ENCODE data around the gene KRTAP9-9. TPM values are rescaled to one million over a fixed set of nuclear protein-coding genes. Genes with fewer than 3 reads are reported as not detected.

The KRTAP9-9 gene
- total RNA-seq, 2 donors from 2014 or later, result not detected

DNA sequence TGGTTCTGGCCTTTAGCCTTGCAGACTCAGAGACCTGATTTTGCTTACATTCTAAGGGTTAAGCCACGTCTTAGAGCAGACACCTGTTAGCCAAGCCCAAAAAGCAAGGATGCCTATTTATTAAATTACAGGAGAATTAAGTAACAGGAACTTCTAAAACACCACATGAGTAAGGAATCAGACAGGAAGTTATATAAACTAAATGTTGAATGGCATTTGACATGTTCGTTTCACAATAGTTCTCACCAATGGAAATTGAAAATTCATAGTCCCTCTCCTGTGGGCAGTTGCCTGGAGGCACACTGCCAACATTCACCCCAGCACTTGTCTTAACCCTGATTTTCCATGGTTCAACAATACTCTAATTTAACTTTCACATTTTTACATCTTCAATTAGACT lies 29.4 kb downstream of the KRTAP9-9 start:
- H3K27me3 ChIP-seq, result no peaks in the 10 kb centered on the region

DNA sequence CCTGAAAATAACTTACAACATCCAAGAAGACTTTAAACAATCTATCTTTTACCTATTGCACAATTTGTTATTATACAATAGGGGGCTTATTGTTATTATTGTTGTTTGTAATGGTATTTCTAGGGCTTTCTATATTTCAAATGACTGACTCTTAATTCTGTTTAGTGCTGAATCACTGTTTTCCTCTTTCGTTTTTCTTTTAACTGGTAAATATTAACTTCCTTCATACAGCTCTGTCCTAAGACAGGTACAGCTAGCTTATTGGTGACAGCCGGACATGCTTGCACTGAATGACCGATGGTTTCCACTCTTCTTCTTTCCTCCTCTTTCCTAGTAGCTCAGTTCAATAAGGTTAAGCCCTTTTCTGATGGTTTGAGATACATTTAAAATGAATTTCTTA lies 31.9 kb downstream of the KRTAP9-9 start:
- DNase-seq (ENCODE audit: low spot score), result no peak
- TF ChIP-seq, protein P1, sequence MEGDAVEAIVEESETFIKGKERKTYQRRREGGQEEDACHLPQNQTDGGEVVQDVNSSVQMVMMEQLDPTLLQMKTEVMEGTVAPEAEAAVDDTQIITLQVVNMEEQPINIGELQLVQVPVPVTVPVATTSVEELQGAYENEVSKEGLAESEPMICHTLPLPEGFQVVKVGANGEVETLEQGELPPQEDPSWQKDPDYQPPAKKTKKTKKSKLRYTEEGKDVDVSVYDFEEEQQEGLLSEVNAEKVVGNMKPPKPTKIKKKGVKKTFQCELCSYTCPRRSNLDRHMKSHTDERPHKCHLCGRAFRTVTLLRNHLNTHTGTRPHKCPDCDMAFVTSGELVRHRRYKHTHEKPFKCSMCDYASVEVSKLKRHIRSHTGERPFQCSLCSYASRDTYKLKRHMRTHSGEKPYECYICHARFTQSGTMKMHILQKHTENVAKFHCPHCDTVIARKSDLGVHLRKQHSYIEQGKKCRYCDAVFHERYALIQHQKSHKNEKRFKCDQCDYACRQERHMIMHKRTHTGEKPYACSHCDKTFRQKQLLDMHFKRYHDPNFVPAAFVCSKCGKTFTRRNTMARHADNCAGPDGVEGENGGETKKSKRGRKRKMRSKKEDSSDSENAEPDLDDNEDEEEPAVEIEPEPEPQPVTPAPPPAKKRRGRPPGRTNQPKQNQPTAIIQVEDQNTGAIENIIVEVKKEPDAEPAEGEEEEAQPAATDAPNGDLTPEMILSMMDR (IDR thresholded peaks at IDR 0.05), result no peak
- Histone ChIP-seq H3K36me3 (no peaks in the 10 kb centered on the region), H3K4me3 (no peak overlapping the region), H3K9me3 (no peaks in the 10 kb centered on the region), H3K27ac (no peak overlapping the region), H3K4me1 (no peaks in the 10 kb centered on the region), H3K27me3 (no peaks in the 10 kb centered on the region)

More for the DNA sequence above, 29.4 kb downstream of the KRTAP9-9 start:
- DNase-seq (ENCODE audit: low spot score), result no peak
- Histone ChIP-seq H3K9me3 (no peaks in the 10 kb centered on the region), H3K4me1 (no peaks in the 10 kb centered on the region), H3K36me3 (no peaks in the 10 kb centered on the region), H3K27ac (no peak overlapping the region), H3K4me3 (no peak overlapping the region)
- TF ChIP-seq, protein P1 (IDR thresholded peaks at IDR 0.05), result no peak

DNA sequence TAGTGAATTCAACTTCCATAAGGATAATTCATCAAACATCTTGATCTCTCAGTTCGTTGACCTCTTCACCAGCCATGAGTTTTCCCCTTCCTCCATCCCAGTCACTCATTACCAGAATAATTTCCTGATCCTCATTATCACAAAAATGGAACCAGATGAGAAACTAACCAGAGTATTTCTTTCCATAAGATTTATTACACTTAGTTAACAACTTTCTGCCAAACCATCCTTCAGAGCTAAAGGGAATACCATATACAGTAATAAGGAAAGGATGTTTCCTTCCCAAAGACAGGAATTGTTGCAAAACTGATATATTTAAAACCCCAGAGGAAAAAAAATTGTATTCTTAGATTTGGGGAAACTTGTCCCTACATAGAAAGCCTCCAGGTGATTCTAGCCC lies 38.8 kb downstream of the KRTAP9-9 start:
- Histone ChIP-seq H3K27me3 (no peaks in the 10 kb centered on the region), H3K36me3 (no peaks in the 10 kb centered on the region), H3K4me3 (no peak overlapping the region), H3K4me1 (no peaks in the 10 kb centered on the region), H3K27ac (no peak overlapping the region), H3K9me3 (no peaks in the 10 kb centered on the region)
- TF ChIP-seq, protein P1 (IDR thresholded peaks at IDR 0.05), result no peak
- no peak for DNase-seq (ENCODE audit: low spot score)

DNA sequence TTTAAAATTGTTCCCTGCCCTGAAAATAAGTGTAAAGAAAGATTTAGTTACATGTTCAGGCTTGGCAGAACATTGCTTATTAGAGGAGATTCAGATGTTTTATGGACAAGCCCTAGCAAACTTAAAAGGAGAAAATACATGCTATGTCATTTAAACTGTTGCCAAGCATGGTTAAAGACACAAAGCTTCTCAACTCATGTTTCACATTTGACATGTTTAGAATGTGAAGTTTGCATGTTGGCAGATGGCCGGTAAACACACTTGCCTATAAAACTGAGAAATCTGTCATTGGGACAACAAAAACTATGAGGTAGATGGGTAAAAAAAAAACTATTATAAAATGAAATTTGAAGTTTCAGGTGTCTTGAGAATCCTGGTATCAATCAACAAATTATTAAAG lies 41.7 kb downstream of the KRTAP9-9 start:
- Histone ChIP-seq H3K27ac (no peak overlapping the region), H3K9me3 (no peaks in the 10 kb centered on the region), H3K36me3 (no peaks in the 10 kb centered on the region), H3K27me3 (no peaks in the 10 kb centered on the region), H3K4me1 (no peaks in the 10 kb centered on the region), H3K4me3 (no peak overlapping the region)
- TF ChIP-seq, protein P1 (IDR thresholded peaks at IDR 0.05), result no peak
- no peak for DNase-seq (ENCODE audit: low spot score)

DNA sequence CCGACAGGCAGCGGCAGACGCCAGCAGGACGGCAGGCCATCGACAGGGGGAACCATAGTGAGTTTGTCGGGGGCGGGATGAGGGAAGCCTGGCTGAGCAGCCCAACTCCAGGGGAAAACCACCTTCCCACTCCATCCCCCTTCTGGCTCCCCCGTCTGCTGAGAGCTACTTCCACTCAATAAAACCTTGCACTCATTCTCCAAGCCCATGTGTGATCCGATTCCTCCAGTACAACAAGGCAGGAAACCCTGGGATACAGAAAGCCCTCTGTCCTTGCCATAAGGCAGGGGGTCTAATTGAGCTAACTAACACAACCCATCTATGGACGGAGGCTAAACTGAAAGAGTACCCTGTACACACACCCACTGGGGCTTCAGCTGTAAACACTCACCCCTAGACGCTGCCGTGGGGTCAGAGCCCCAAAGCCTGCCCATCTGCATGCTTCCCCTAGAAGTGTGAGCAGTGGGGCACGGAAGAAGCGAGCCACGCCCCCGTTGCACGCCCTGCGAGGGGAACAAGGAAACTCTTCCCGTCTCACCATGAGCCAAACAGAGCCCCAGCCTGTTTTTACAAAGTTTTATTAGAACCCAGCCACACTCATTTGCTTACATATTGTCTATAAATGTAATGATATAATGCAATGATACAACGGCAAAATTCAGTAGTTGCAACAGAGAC lies 43.4 kb downstream of the KRTAP9-9 start:
- H3K27me3 ChIP-seq, result no peaks in the 10 kb centered on the region
- no peaks in the 10 kb centered on the region for H3K9me3 ChIP-seq
- TF ChIP-seq, protein P1 (IDR thresholded peaks at IDR 0.05), result no peak
- no peaks in the 10 kb centered on the region for H3K4me1 ChIP-seq
- DNase-seq (ENCODE audit: low spot score), result no peak
- H3K27ac ChIP-seq, result no peak overlapping the region
- H3K36me3 ChIP-seq, result no peaks in the 10 kb centered on the region
- H3K4me3 ChIP-seq, result no peak overlapping the region
